Activated naive CD4-positive, alpha-beta T cell (primary cell): ENCODE data around the gene OMD.

Experiments used
- DNase-seq, 4 experiments: peaks; one replicate each; lab custom pipeline; 2025; lab: John Stamatoyannopoulos, UW

Gene OMD

GRCh38 chr9:92424340-92424739 lies at the start of gene OMD:
Gene OMD, minus strand, starts transcription at chr9:92424471. Its CDS starts 6,913 bp downstream, at chr9:92417558.
- DNase-seq: no peak

GRCh38 chr9:92468206-92468605 lies 43.9 kb upstream of the OMD start:
- no peak for DNase-seq

- DNase-seq: no peak
Measured at GRCh38 chr9:92467511-92467910, 43.2 kb upstream of the OMD start.

GRCh38 chr9:92467041-92467440 lies 42.8 kb upstream of the OMD start:
- no peak for DNase-seq

- DNase-seq: no peak
Measured at GRCh38 chr9:92463984-92464383, 39.7 kb upstream of the OMD start.

GRCh38 chr9:92463387-92463786 lies 39.1 kb upstream of the OMD start:
- DNase-seq: no peak

- no peak for DNase-seq
Measured at GRCh38 chr9:92457576-92457975, 33.3 kb upstream of the OMD start.

GRCh38 chr9:92455217-92455616 lies 30.9 kb upstream of the OMD start:
- DNase-seq: no peak

GRCh38 chr9:92446536-92446935 lies 22.3 kb upstream of the OMD start:
- DNase-seq: no peak

GRCh38 chr9:92444841-92445240 lies 20.6 kb upstream of the OMD start:
- no peak for DNase-seq

GRCh38 chr9:92440751-92441046 lies 16.4 kb upstream of the OMD start:
- no peak for DNase-seq

GRCh38 chr9:92439921-92440750 lies 15.9 kb upstream of the OMD start:
- DNase-seq: no peak

- no peak for DNase-seq
Measured at GRCh38 chr9:92438900-92439526, 14.7 kb upstream of the OMD start.

GRCh38 chr9:92435263-92435662 lies 11.0 kb upstream of the OMD start:
- no peak for DNase-seq

- DNase-seq: no peak
Measured at GRCh38 chr9:92432972-92433548, 8.8 kb upstream of the OMD start.

- DNase-seq: no peak
Measured at GRCh38 chr9:92432350-92432749, 8.1 kb upstream of the OMD start.

GRCh38 chr9:92429836-92430235 lies 5.6 kb upstream of the OMD start:
- DNase-seq: no peak

- no peak for DNase-seq
Measured at GRCh38 chr9:92426501-92427145, 2.4 kb upstream of the OMD start.

- DNase-seq: no peak
Measured at GRCh38 chr9:92425474-92425873, 1.2 kb upstream of the OMD start.

GRCh38 chr9:92423612-92424011 lies 659 bp downstream of the OMD start:
- DNase-seq: no peak

- no peak for DNase-seq
Measured at GRCh38 chr9:92422611-92423338, 1.5 kb downstream of the OMD start.

GRCh38 chr9:92414566-92414965 lies 9.7 kb downstream of the OMD start:
- no peak for DNase-seq
